ENCODE data around the gene TKTL1. TPM values are rescaled to one million over a fixed set of nuclear protein-coding genes. Genes with fewer than 3 reads are reported as not detected.
A peak's percentile ranks its signal among the peaks of the same experiment; 100 is the strongest.

The TKTL1 gene
- total RNA-seq, 1 donor from 2014 or later: not detected

- TF ChIP-seq CTCF (IDR thresholded peaks at IDR 0.05): no peak
- H3K27ac ChIP-seq: peak within 1 kb of the TSS; percentile 98
- H3K4me1 ChIP-seq: peaks cover 23% of the 10 kb centered on the region
- no peaks in the 10 kb centered on the region for H3K9me3 ChIP-seq
- ATAC-seq: peak; percentile 92 to 95
- H3K36me3 ChIP-seq: peaks cover 5% of the 10 kb centered on the region
- intact Hi-C loops (cut with DNase I): no loop called here
- H3K4me3 ChIP-seq: peak within 1 kb of the TSS; percentile 69
- DNase-seq: peak; percentile 99
- no peaks in the 10 kb centered on the region for H3K27me3 ChIP-seq (ENCODE audit: low read depth)
These were observed 83.4 kb downstream of the TKTL1 start, which contains the start of gene EMD for GRCh38 chrX:154378799-154379568. TSS of gene EMD (plus strand) at chrX:154379295. CDS start at chrX:154379485, 190 bp downstream.

GRCh38 chrX:154379569-154379951 lies 84.0 kb downstream of the TKTL1 start:
- no peaks in the 10 kb centered on the region for H3K27me3 ChIP-seq (ENCODE audit: low read depth)
- intact Hi-C loops (cut with DNase I): no loop called here
- peaks cover 20% of the 10 kb centered on the region for H3K4me1 ChIP-seq
- DNase-seq: no peak
- peak overlapping the region; percentile 98 for H3K27ac ChIP-seq
- ATAC-seq: no peak
- no peak for TF ChIP-seq CTCF (IDR thresholded peaks at IDR 0.05)
- H3K4me3 ChIP-seq: peak overlapping the region; percentile 69
- peaks cover 5% of the 10 kb centered on the region for H3K36me3 ChIP-seq
- H3K9me3 ChIP-seq: no peaks in the 10 kb centered on the region

Other genes with a start within 250 kb of the TKTL1 start
- gene MECP2, start 198.1 kb upstream of the TKTL1 start, total RNA-seq: 57.6 TPM
- gene OPN1LW, start 151.6 kb upstream of the TKTL1 start, total RNA-seq: not detected
- gene OPN1MW, start 113.2 kb upstream of the TKTL1 start, total RNA-seq: not detected
- gene OPN1MW2, start 76.0 kb upstream of the TKTL1 start, total RNA-seq: not detected
- gene OPN1MW3, start 38.2 kb upstream of the TKTL1 start, total RNA-seq: not detected
- gene TEX28, start 671 bp upstream of the TKTL1 start, total RNA-seq: not detected
- 1,080 TPM for gene FLNA, start 78.8 kb downstream of the TKTL1 start, total RNA-seq
- 50.9 TPM for gene EMD, start 83.5 kb downstream of the TKTL1 start, total RNA-seq
- 2,678 TPM for gene RPL10, start 102.6 kb downstream of the TKTL1 start, total RNA-seq
- gene DNASE1L1, start 113.5 kb downstream of the TKTL1 start, total RNA-seq: 36.1 TPM
- gene TAFAZZIN, start 115.7 kb downstream of the TKTL1 start, total RNA-seq: 47.8 TPM
- gene ATP6AP1, start 132.9 kb downstream of the TKTL1 start, total RNA-seq: 235 TPM
- gene GDI1, start 141.4 kb downstream of the TKTL1 start, total RNA-seq: 111 TPM
- gene FAM50A, start 148.3 kb downstream of the TKTL1 start, total RNA-seq: 77.5 TPM
- gene PLXNA3, start 162.5 kb downstream of the TKTL1 start, total RNA-seq: 49.0 TPM
- 20.4 TPM for gene LAGE3, start 183.5 kb downstream of the TKTL1 start, total RNA-seq
- gene UBL4A, start 190.8 kb downstream of the TKTL1 start, total RNA-seq: 34.0 TPM
- 20.2 TPM for gene SLC10A3, start 194.8 kb downstream of the TKTL1 start, total RNA-seq
- 39.7 TPM for gene FAM3A, start 220.4 kb downstream of the TKTL1 start, total RNA-seq